ENCODE data around the gene STPG3. TPM values are rescaled to one million over a fixed set of nuclear protein-coding genes. Genes with fewer than 3 reads are reported as not detected.
A peak's percentile ranks its signal among the peaks of the same experiment; 100 is the strongest.

Gene STPG3
- total and polyA plus RNA-seq, 2 of the 13 experiments (the other 11 are each of a cell fraction or from before 2014, with no cell fraction given), result not detected

- TF ChIP-seq DMTF1 (CRISPR knock-in tag; IDR thresholded peaks at IDR 0.05) (no peak), ZNF558 (CRISPR knock-in tag; IDR thresholded peaks at IDR 0.05; ENCODE audit: borderline replicate concordance) (no peak), ZNF30 (CRISPR knock-in tag; IDR thresholded peaks at IDR 0.05) (no peak), ONECUT2 (CRISPR knock-in tag; IDR thresholded peaks at IDR 0.05) (0 out of 2 replicates have a peak, but pooled peaks have one; percentile 47), ZNF850 (CRISPR knock-in tag; conservative IDR thresholded peaks at IDR 0.05) (no peak), SSRP1 (CRISPR knock-in tag; IDR thresholded peaks at IDR 0.05) (no peak; the same call in 1 of the 2 replicates), TRIM22 (IDR thresholded peaks at IDR 0.05) (no peak), ZNF530 (CRISPR knock-in tag; IDR thresholded peaks at IDR 0.05; ENCODE audit: low read depth) (no peak), RFX3 (CRISPR knock-in tag; IDR thresholded peaks at IDR 0.05) (no peak), YY1 (IDR thresholded peaks at IDR 0.05; ENCODE audit: insufficient read depth, insufficient replicate concordance, low read depth, low read length) (peak; percentile 91), CCDC6 (CRISPR knock-in tag; IDR thresholded peaks at IDR 0.05) (no peak), BORCS8-MEF2B (CRISPR knock-in tag; IDR thresholded peaks at IDR 0.05) (peak; percentile 81), MTF1 (CRISPR knock-in tag; IDR thresholded peaks at IDR 0.05) (0 out of 2 replicates have a peak, but pooled peaks have one; percentile 65), ZNF326 (CRISPR knock-in tag; IDR thresholded peaks at IDR 0.05; ENCODE audit: borderline replicate concordance) (no peak), TFDP1 (CRISPR knock-in tag; IDR thresholded peaks at IDR 0.05; ENCODE audit: borderline replicate concordance) (no peak; the same call in 1 of the 2 replicates), ZNF468 (CRISPR knock-in tag; IDR thresholded peaks at IDR 0.05) (no peak), ZNF747 (CRISPR knock-in tag; IDR thresholded peaks at IDR 0.05; ENCODE audit: borderline replicate concordance) (no peak), ETV6 (CRISPR knock-in tag; conservative IDR thresholded peaks at IDR 0.05) (peak; percentile 47; the same call in 1 of the 2 replicates), MAFF (IDR thresholded peaks at IDR 0.05; ENCODE audit: low read depth, low read length) (no peak), ZNF235 (CRISPR knock-in tag; IDR thresholded peaks at IDR 0.05; ENCODE audit: borderline replicate concordance) (0 out of 2 replicates have a peak, but pooled peaks have one; percentile 59), ZNF713 (CRISPR knock-in tag; IDR thresholded peaks at IDR 0.05) (no peak), KDM4B (CRISPR knock-in tag; IDR thresholded peaks at IDR 0.05) (0 out of 2 replicates have a peak, but pooled peaks have one; percentile 39), BCL3 (CRISPR knock-in tag; IDR thresholded peaks at IDR 0.05) (no peak), KDM1A (CRISPR knock-in tag; IDR thresholded peaks at IDR 0.05) (no peak), ZNF605 (CRISPR knock-in tag; IDR thresholded peaks at IDR 0.05) (peak; percentile 69), CEBPB (IDR thresholded peaks at IDR 0.05; ENCODE audit: borderline replicate concordance, low read depth, low read length) (no peak)
These were observed 10.1 kb upstream of the STPG3 start, which contains the start of gene TUBB4B (continued) for GRCh38 chr9:137240841-137241489.

Measured in HepG2 (cell line).